Astrocyte (in vitro differentiated cells and primary cell): Measurements from ENCODE around the gene LINGO3. TPM values are rescaled to one million over a fixed set of nuclear protein-coding genes. Genes with fewer than 3 reads are reported as not detected.

Experiments used
- DNase-seq: peaks from one replicate; pipeline ENCODE4 v3.0.0-alpha.2; 2010; ENCODE audit warnings: low read depth
- FAIRE-seq: peaks from 2 replicates; lab custom pipeline; 2011; peaks lifted over from hg19 to GRCh38; lab: Jason Lieb, UNC
- H2AFZ ChIP-seq: 2 replicates; pipeline ENCODE4 v1.6.0; 2012; ENCODE audit warnings: low read depth, low read length, inconsistent platforms
- H3K27ac ChIP-seq: 2 replicates; pipeline ENCODE4 v1.5.1; 2011; ENCODE audit warnings: low read depth, low read length, inconsistent platforms
- H3K27me3 ChIP-seq: 2 replicates; pipeline ENCODE4 v1.6.0; 2011; ENCODE audit warnings: low read length, inconsistent platforms; ENCODE audit not compliant: insufficient read depth
- H3K36me3 ChIP-seq: 2 replicates; pipeline ENCODE4 v1.5.1; 2011; ENCODE audit warnings: low read length, inconsistent platforms; ENCODE audit not compliant: insufficient read depth
- H3K4me1 ChIP-seq: 2 replicates; pipeline ENCODE4 v1.5.1; 2011; ENCODE audit warnings: low read length, inconsistent platforms; ENCODE audit not compliant: insufficient read depth
- H3K4me2 ChIP-seq: 2 replicates; pipeline ENCODE4 v1.6.0; 2012; ENCODE audit warnings: low read length, inconsistent platforms
- H3K4me3 ChIP-seq: 2 replicates; pipeline ENCODE4 v1.5.1; 2011; ENCODE audit warnings: low read depth, mild to moderate bottlenecking, low read length, inconsistent platforms; ENCODE audit not compliant: insufficient read depth
- H3K79me2 ChIP-seq: 2 replicates; pipeline ENCODE4 v1.6.0; 2012; ENCODE audit warnings: mild to moderate bottlenecking, low read length, inconsistent platforms; ENCODE audit not compliant: insufficient read depth
- H3K9ac ChIP-seq: 2 replicates; pipeline ENCODE4 v1.6.0; 2012; ENCODE audit warnings: mild to moderate bottlenecking, low read length, inconsistent platforms
- H3K9me3 ChIP-seq: 2 replicates; pipeline ENCODE4 v1.5.1; 2012; ENCODE audit warnings: low read depth, mild to moderate bottlenecking, low read length, inconsistent platforms; ENCODE audit not compliant: insufficient read depth
- H4K20me1 ChIP-seq: 2 replicates; pipeline ENCODE4 v1.6.0; 2012; ENCODE audit warnings: low read length, inconsistent platforms; ENCODE audit not compliant: insufficient read depth
- H3K27ac Mint-ChIP-seq: one replicate; pipeline ENCODE4 v1.8.0; 2021; ENCODE audit warnings: mild to moderate bottlenecking, mixed read lengths; ENCODE audit not compliant: unreplicated experiment
- H3K27me3 Mint-ChIP-seq: one replicate; pipeline ENCODE4 v1.8.0; 2021; ENCODE audit warnings: low read depth, mixed read lengths; ENCODE audit not compliant: unreplicated experiment
- H3K36me3 Mint-ChIP-seq: one replicate; pipeline ENCODE4 v1.8.0; 2021; ENCODE audit warnings: low read depth, mixed read lengths; ENCODE audit not compliant: unreplicated experiment
- H3K4me1 Mint-ChIP-seq: one replicate; pipeline ENCODE4 v1.8.0; 2021; ENCODE audit warnings: low read depth, mixed read lengths; ENCODE audit not compliant: unreplicated experiment
- H3K4me3 Mint-ChIP-seq: one replicate; pipeline ENCODE4 v1.8.0; 2021; ENCODE audit warnings: mild to moderate bottlenecking, moderate library complexity, mixed read lengths; ENCODE audit not compliant: unreplicated experiment
- H3K9me3 Mint-ChIP-seq: one replicate; pipeline ENCODE4 v1.8.0; 2021; ENCODE audit warnings: mild to moderate bottlenecking, mixed read lengths; ENCODE audit not compliant: unreplicated experiment
- CTCF ChIP-seq: IDR thresholded peaks from 2 replicates; pipeline ENCODE4 v1.5.1; 2011; ENCODE audit warnings: low read depth, mild to moderate bottlenecking, inconsistent platforms, low read length, moderate library complexity; ENCODE audit not compliant: insufficient read depth
- EZH2 ChIP-seq: IDR thresholded peaks from 2 replicates; pipeline ENCODE4 v1.6.1; 2012; ENCODE audit warnings: mild to moderate bottlenecking, low read length, inconsistent platforms; ENCODE audit not compliant: insufficient read depth
- total RNA-seq: library from RNA; stranded (reverse); gene quantifications from 2 replicates; pipeline ENCODE4 v1.2.1, GENCODE V29; 2021

Gene LINGO3
- total RNA-seq, 1 donor from 2014 or later: not detected

GRCh38 chr19:2276429-2276986 is 31.4 kb downstream of the LINGO3 start:
- Histone ChIP-seq H4K20me1 (peaks cover 51% of the 10 kb centered on the region), H3K4me2 (no peak overlapping the region), H3K4me1 (peaks cover 21% of the 10 kb centered on the region), H3K27me3 (no peaks in the 10 kb centered on the region), H3K9ac (no peak overlapping the region), H3K4me3 (no peak overlapping the region), H3K79me2 (peaks cover 41% of the 10 kb centered on the region), H3K9me3 (no peaks in the 10 kb centered on the region), H2AFZ (no peak overlapping the region), H3K27ac (no peak overlapping the region), H3K36me3 (peaks cover 3% of the 10 kb centered on the region)
- TF ChIP-seq CTCF (no peak), EZH2 (no peak)
- no peaks in the 10 kb centered on the region for H3K27me3 Mint-ChIP-seq
- H3K4me3 Mint-ChIP-seq: no peak overlapping the region
- H3K4me1 Mint-ChIP-seq: peaks cover 14% of the 10 kb centered on the region
- no peak for DNase-seq
- H3K36me3 Mint-ChIP-seq: peaks cover 11% of the 10 kb centered on the region
- no peak for FAIRE-seq
- no peaks in the 10 kb centered on the region for H3K9me3 Mint-ChIP-seq
- H3K27ac Mint-ChIP-seq: no peak overlapping the region

GRCh38 chr19:2275588-2276428 is 32.1 kb downstream of the LINGO3 start:
- Histone ChIP-seq H3K9me3 (no peaks in the 10 kb centered on the region), H3K4me1 (peaks cover 25% of the 10 kb centered on the region), H3K4me2 (no peak overlapping the region), H3K27me3 (no peaks in the 10 kb centered on the region), H3K79me2 (peaks cover 48% of the 10 kb centered on the region), H3K36me3 (peaks cover 3% of the 10 kb centered on the region), H2AFZ (no peak overlapping the region), H3K9ac (peak overlapping the region; percentile 10), H3K4me3 (no peak overlapping the region), H4K20me1 (peaks cover 58% of the 10 kb centered on the region), H3K27ac (no peak overlapping the region)
- peaks cover 14% of the 10 kb centered on the region for H3K36me3 Mint-ChIP-seq
- H3K4me1 Mint-ChIP-seq: peaks cover 14% of the 10 kb centered on the region
- H3K4me3 Mint-ChIP-seq: no peak overlapping the region
- DNase-seq (no peak), FAIRE-seq (no peak)
- H3K27ac Mint-ChIP-seq: no peak overlapping the region
- TF ChIP-seq CTCF (no peak), EZH2 (no peak)
- H3K9me3 Mint-ChIP-seq: no peaks in the 10 kb centered on the region
- no peaks in the 10 kb centered on the region for H3K27me3 Mint-ChIP-seq
